Umbilical cord (tissue), 2 donors: ENCODE data around the gene PARP3. TPM values are rescaled to one million over a fixed set of nuclear protein-coding genes. Genes with fewer than 3 reads are reported as not detected.
"Not testable (repeated sequence)": the region's sequence is repeated elsewhere in the genome, so short reads cannot be mapped to it uniquely, and the experiment has no call there.

Experiments
- DNase-seq: peaks from one replicate; pipeline ENCODE4 v3.0.0-alpha.2; 2015; ENCODE audit warnings: low spot score
- total RNA-seq: library from RNA; depleted of rRNA; stranded (reverse); fragments of >200 nt; gene quantifications from one replicate; pipeline ENCODE4 v1.2.3, GENCODE V29; 2014; ENCODE audit warnings: low replicate concordance; ENCODE audit not compliant: insufficient read depth

PARP3 gene
- total RNA-seq, result 5.5 TPM

GRCh38 chr3:51941798-51942602, at the start of gene PARP3, which contains the start of gene RRP9:
Gene PARP3 (plus strand): TSS chr3:51942363. CDS start chr3:51943356, 993 bp downstream.
Gene RRP9 (minus strand): TSS chr3:51941904. CDS start chr3:51941867, 37 bp downstream.
- peak; percentile 100 for DNase-seq

- no peak for DNase-seq
Observed at GRCh38 chr3:51894391-51894790, 47.8 kb upstream of the PARP3 start.

- no peak for DNase-seq
Observed at GRCh38 chr3:51894939-51895338, 47.2 kb upstream of the PARP3 start.

GRCh38 chr3:51896607-51897305, 45.4 kb upstream of the PARP3 start:
- DNase-seq, result no peak

- DNase-seq, result no peak
Observed at GRCh38 chr3:51897391-51897790, 44.8 kb upstream of the PARP3 start.

- DNase-seq, result not testable (repeated sequence)
Observed at GRCh38 chr3:51900043-51900442, 42.1 kb upstream of the PARP3 start.

GRCh38 chr3:51902361-51902760, 39.8 kb upstream of the PARP3 start:
- DNase-seq, result not testable (repeated sequence)

- DNase-seq, result no peak
Observed at GRCh38 chr3:51904034-51904823, 37.9 kb upstream of the PARP3 start.

GRCh38 chr3:51908026-51908425, 34.1 kb upstream of the PARP3 start:
- no peak for DNase-seq

GRCh38 chr3:51916418-51916817, 25.7 kb upstream of the PARP3 start:
- no peak for DNase-seq

GRCh38 chr3:51921081-51921578, 21.0 kb upstream of the PARP3 start:
- no peak for DNase-seq

- no peak for DNase-seq
Observed at GRCh38 chr3:51927061-51927977, 14.8 kb upstream of the PARP3 start.

GRCh38 chr3:51928438-51928837, 13.7 kb upstream of the PARP3 start:
- no peak for DNase-seq

GRCh38 chr3:51928981-51929380, 13.2 kb upstream of the PARP3 start:
- DNase-seq, result not testable (repeated sequence)

- no peak for DNase-seq
Observed at GRCh38 chr3:51929420-51930003, 12.7 kb upstream of the PARP3 start.

GRCh38 chr3:51930439-51930838, 11.7 kb upstream of the PARP3 start:
- DNase-seq, result no peak

GRCh38 chr3:51931756-51932155, 10.4 kb upstream of the PARP3 start:
- no peak for DNase-seq

- DNase-seq, result no peak
Observed at GRCh38 chr3:51932471-51933370, 9.4 kb upstream of the PARP3 start.

- no peak for DNase-seq
Observed at GRCh38 chr3:51933471-51934138, 8.6 kb upstream of the PARP3 start.
